Gastrocnemius medialis (tissue), 4 donors: Measurements from ENCODE around the gene TIMM29.
"Not testable (repeated sequence)": the region's sequence is repeated elsewhere in the genome, so short reads cannot be mapped to it uniquely, and the experiment has no call there.

ENCODE experiments used
- POLR2A ChIP-seq, 2 donors: fragments of 450-650 bp; IDR thresholded peaks; one replicate each; pipeline ENCODE4 v1.6.1; 2017; ENCODE audit warnings: antibody characterized with exemption in 2 of 2, mild to moderate bottlenecking in 2 of 2, moderate library complexity in 2 of 2
- TF ChIP-seq, protein P1 (sequence below), 5 experiments: fragments of 450-650 bp in 3 of 5; fragments of 200-600 bp in 2 of 5; sonication (generic) in 2 of 5; IDR thresholded peaks in 4 of 5; conservative IDR thresholded peaks in 1 of 5; 1 replicate in 4 of 5; 2 replicates in 1 of 5; pipeline ENCODE4 v1.5.1; 2016 to 2019; ENCODE audit warnings: antibody characterized with exemption in 5 of 5, mild to moderate bottlenecking in 3 of 5, moderate library complexity in 3 of 5

DNA sequence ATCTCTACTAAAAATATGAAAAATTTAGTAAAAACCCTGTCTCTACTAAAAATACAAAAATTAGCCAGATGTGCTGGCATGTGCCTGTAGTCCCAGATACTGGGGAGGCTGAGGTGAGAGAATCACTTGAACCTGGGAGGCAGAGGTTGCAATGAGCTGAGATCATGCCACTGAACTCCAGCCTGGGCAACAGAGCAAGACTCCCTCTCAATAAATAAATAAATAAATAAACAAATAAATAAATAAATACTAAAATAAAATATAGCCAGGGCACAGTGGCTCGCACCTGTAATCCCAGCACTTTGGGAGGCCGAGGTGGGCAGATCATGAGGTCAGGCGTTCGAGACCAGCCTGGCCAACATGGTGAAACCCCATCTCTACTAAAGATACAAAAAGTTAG lies 14.8 kb downstream of the TIMM29 start:
- TF ChIP-seq, protein P1, sequence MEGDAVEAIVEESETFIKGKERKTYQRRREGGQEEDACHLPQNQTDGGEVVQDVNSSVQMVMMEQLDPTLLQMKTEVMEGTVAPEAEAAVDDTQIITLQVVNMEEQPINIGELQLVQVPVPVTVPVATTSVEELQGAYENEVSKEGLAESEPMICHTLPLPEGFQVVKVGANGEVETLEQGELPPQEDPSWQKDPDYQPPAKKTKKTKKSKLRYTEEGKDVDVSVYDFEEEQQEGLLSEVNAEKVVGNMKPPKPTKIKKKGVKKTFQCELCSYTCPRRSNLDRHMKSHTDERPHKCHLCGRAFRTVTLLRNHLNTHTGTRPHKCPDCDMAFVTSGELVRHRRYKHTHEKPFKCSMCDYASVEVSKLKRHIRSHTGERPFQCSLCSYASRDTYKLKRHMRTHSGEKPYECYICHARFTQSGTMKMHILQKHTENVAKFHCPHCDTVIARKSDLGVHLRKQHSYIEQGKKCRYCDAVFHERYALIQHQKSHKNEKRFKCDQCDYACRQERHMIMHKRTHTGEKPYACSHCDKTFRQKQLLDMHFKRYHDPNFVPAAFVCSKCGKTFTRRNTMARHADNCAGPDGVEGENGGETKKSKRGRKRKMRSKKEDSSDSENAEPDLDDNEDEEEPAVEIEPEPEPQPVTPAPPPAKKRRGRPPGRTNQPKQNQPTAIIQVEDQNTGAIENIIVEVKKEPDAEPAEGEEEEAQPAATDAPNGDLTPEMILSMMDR (IDR thresholded peaks at IDR 0.05 in 4 of 5, conservative IDR thresholded peaks at IDR 0.05 in 1 of 5) = not testable (repeated sequence)
- TF ChIP-seq POLR2A (IDR thresholded peaks at IDR 0.05) = not testable (repeated sequence)
